Suppressor macrophage (primary cell): ENCODE measurements around the gene LEF1.

ENCODE experiments used
- DNase-seq, 4 experiments: peaks; one replicate each; pipeline ENCODE4 v3.0.0-alpha.2; 2020 to 2022

Gene LEF1

GRCh38 chr4:108146819-108147218 is 21.9 kb downstream of the LEF1 start:
- no peak for DNase-seq

- DNase-seq, result no peak
Observed at GRCh38 chr4:108146336-108146735, 22.4 kb downstream of the LEF1 start.

- no peak for DNase-seq
Observed at GRCh38 chr4:108144451-108144850, 24.3 kb downstream of the LEF1 start.

GRCh38 chr4:108143515-108143914 is 25.2 kb downstream of the LEF1 start:
- DNase-seq, result no peak

- no peak for DNase-seq
Observed at GRCh38 chr4:108142870-108143269, 25.9 kb downstream of the LEF1 start.

GRCh38 chr4:108141213-108141950 is 27.4 kb downstream of the LEF1 start:
- no peak for DNase-seq

GRCh38 chr4:108140328-108140727 is 28.4 kb downstream of the LEF1 start:
- no peak for DNase-seq

- no peak for DNase-seq
Observed at GRCh38 chr4:108139089-108139488, 29.6 kb downstream of the LEF1 start.

- DNase-seq, result no peak
Observed at GRCh38 chr4:108135549-108136209, 33.1 kb downstream of the LEF1 start.

- no peak for DNase-seq
Observed at GRCh38 chr4:108130955-108131354, 37.8 kb downstream of the LEF1 start.

GRCh38 chr4:108129196-108129595 is 39.5 kb downstream of the LEF1 start:
- DNase-seq, result no peak

GRCh38 chr4:108126806-108127205 is 41.9 kb downstream of the LEF1 start:
- DNase-seq, result no peak

GRCh38 chr4:108120789-108121188 is 47.9 kb downstream of the LEF1 start:
- DNase-seq, result no peak

GRCh38 chr4:108119199-108119800 is 49.4 kb downstream of the LEF1 start:
- no peak for DNase-seq

GRCh38 chr4:108118505-108118904 is 50.2 kb downstream of the LEF1 start:
- no peak for DNase-seq

GRCh38 chr4:108117418-108118182 is 51.1 kb downstream of the LEF1 start:
- no peak for DNase-seq

GRCh38 chr4:108116423-108117168 is 52.1 kb downstream of the LEF1 start:
- no peak for DNase-seq

GRCh38 chr4:108115168-108115526 is 53.6 kb downstream of the LEF1 start:
- DNase-seq, result no peak

- DNase-seq, result no peak
Observed at GRCh38 chr4:108114503-108114902, 54.2 kb downstream of the LEF1 start.

- no peak for DNase-seq
Observed at GRCh38 chr4:108113229-108113628, 55.5 kb downstream of the LEF1 start.

- DNase-seq, result no peak
Observed at GRCh38 chr4:108111781-108112180, 57.0 kb downstream of the LEF1 start.

GRCh38 chr4:108110450-108110849 is 58.3 kb downstream of the LEF1 start:
- no peak for DNase-seq

GRCh38 chr4:108109997-108110416 is 58.7 kb downstream of the LEF1 start:
- DNase-seq, result no peak
